KMS-11 (cell line): ENCODE measurements around the gene EVL.

ENCODE experiments used
- H2AFZ ChIP-seq: fragments of 200-600 bp; sonication (generic); 2 replicates; pipeline ENCODE4 v1.6.1; 2016; ENCODE audit warnings: antibody characterized with exemption, mixed run types, low read depth
- H3K27ac ChIP-seq: fragments of 200-600 bp; sonication (generic); 2 replicates; pipeline ENCODE4 v1.6.1; 2016; ENCODE audit warnings: mild to moderate bottlenecking, mixed run types
- H3K27me3 ChIP-seq: fragments of 200-600 bp; sonication (generic); 2 replicates; pipeline ENCODE4 v1.6.1; 2017; ENCODE audit warnings: mild to moderate bottlenecking, low read depth, mixed run types, moderate library complexity; ENCODE audit not compliant: insufficient read depth
- H3K36me3 ChIP-seq: fragments of 200-600 bp; sonication (generic); 2 replicates; pipeline ENCODE4 v1.6.1; 2017; ENCODE audit warnings: mild to moderate bottlenecking, mixed run types; ENCODE audit not compliant: insufficient read depth
- H3K4me1 ChIP-seq: fragments of 200-600 bp; sonication (generic); 2 replicates; pipeline ENCODE4 v1.6.1; 2016; ENCODE audit warnings: mild to moderate bottlenecking, low read depth, mixed run types; ENCODE audit not compliant: poor library complexity, severe bottlenecking
- H3K4me2 ChIP-seq: fragments of 200-600 bp; sonication (generic); 2 replicates; pipeline ENCODE4 v1.7.0; 2016; ENCODE audit warnings: mild to moderate bottlenecking, mixed run types
- H3K4me3 ChIP-seq: fragments of 200-600 bp; sonication (generic); IDR thresholded peaks from 2 replicates; pipeline ENCODE4 v1.6.1; 2017; ENCODE audit warnings: low read depth, low read length, mixed read lengths; ENCODE audit not compliant: insufficient read depth
- H3K79me2 ChIP-seq: fragments of 200-600 bp; sonication (generic); 2 replicates; pipeline ENCODE4 v1.6.1; 2016; ENCODE audit warnings: low read depth, mixed run types; ENCODE audit not compliant: insufficient read depth
- H3K9ac ChIP-seq: fragments of 200-600 bp; sonication (generic); 2 replicates; pipeline ENCODE4 v1.6.1; 2016; ENCODE audit warnings: mild to moderate bottlenecking, mixed run types
- H4K20me1 ChIP-seq: fragments of 200-600 bp; sonication (generic); 2 replicates; pipeline ENCODE4 v1.6.1; 2016; ENCODE audit warnings: mild to moderate bottlenecking, mixed run types; ENCODE audit not compliant: insufficient read depth
- TF ChIP-seq, protein P1 (sequence below): fragments of 200-600 bp; sonication (generic); conservative IDR thresholded peaks from 2 replicates; pipeline ENCODE4 v1.6.1; 2017; ENCODE audit warnings: low read depth, mild to moderate bottlenecking, antibody characterized with exemption, low read length, moderate library complexity, mixed read lengths

Gene EVL

DNA sequence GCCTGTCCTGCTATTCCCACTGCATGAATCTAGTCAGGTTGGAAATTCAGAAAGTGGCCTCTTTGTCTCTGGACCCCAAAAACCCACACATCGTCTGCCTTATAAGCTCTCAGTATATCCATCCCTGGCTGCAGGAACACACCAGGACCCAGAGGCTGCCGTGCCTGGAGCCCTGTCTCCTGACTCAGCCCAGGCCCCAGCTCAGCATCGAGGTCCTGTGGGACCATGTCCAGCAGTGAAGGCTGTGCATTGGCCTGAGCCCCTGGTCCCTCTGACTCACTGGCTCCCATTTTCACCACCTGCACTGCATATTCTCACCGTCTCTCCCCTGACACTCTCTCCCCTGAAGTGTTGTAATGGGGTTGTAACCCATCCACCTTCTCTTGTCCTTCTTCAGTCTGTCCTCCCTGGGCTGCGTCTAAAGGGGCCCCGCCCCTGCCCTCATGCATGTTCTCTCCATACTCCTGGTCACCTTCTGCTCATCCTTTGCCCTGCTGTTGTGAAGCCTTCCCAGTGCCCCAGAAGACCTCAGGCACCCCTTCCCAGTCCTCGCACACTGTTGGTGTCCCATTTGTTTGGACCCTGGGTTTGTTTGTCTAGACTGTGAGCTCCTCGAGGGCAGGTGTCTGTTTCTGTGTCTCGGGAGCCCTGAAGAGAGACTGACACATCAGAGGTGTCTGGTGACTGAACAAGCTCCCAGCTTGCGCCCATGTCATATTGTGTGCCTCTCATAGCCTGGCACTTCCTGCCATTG, 43.8 kb downstream of the EVL start:
- H3K27ac ChIP-seq, result no peak overlapping the region
- TF ChIP-seq, protein P1, sequence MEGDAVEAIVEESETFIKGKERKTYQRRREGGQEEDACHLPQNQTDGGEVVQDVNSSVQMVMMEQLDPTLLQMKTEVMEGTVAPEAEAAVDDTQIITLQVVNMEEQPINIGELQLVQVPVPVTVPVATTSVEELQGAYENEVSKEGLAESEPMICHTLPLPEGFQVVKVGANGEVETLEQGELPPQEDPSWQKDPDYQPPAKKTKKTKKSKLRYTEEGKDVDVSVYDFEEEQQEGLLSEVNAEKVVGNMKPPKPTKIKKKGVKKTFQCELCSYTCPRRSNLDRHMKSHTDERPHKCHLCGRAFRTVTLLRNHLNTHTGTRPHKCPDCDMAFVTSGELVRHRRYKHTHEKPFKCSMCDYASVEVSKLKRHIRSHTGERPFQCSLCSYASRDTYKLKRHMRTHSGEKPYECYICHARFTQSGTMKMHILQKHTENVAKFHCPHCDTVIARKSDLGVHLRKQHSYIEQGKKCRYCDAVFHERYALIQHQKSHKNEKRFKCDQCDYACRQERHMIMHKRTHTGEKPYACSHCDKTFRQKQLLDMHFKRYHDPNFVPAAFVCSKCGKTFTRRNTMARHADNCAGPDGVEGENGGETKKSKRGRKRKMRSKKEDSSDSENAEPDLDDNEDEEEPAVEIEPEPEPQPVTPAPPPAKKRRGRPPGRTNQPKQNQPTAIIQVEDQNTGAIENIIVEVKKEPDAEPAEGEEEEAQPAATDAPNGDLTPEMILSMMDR, result no peak
- no peak overlapping the region for H3K4me2 ChIP-seq
- peaks cover 6% of the 10 kb centered on the region for H3K4me1 ChIP-seq
- H3K9ac ChIP-seq, result no peak overlapping the region
- no peak overlapping the region for H3K4me3 ChIP-seq
- no peak overlapping the region for H2AFZ ChIP-seq
- no peaks in the 10 kb centered on the region for H3K27me3 ChIP-seq
- no peaks in the 10 kb centered on the region for H4K20me1 ChIP-seq
- H3K36me3 ChIP-seq, result no peaks in the 10 kb centered on the region
- no peaks in the 10 kb centered on the region for H3K79me2 ChIP-seq

GRCh38 chr14:100109594-100109955, 44.4 kb downstream of the EVL start:
- H4K20me1 ChIP-seq, result no peaks in the 10 kb centered on the region
- no peak overlapping the region for H3K4me2 ChIP-seq
- no peak overlapping the region for H3K4me3 ChIP-seq
- no peak overlapping the region for H3K9ac ChIP-seq
- H3K79me2 ChIP-seq, result no peaks in the 10 kb centered on the region
- H3K4me1 ChIP-seq, result peaks cover 6% of the 10 kb centered on the region
- H3K36me3 ChIP-seq, result no peaks in the 10 kb centered on the region
- no peak overlapping the region for H2AFZ ChIP-seq
- no peak overlapping the region for H3K27ac ChIP-seq
- TF ChIP-seq, protein P1, result no peak
- no peaks in the 10 kb centered on the region for H3K27me3 ChIP-seq

GRCh38 chr14:100110816-100111215, 45.6 kb downstream of the EVL start:
- TF ChIP-seq, protein P1, result no peak
- Histone ChIP-seq H3K36me3 (no peaks in the 10 kb centered on the region), H2AFZ (no peak overlapping the region)

GRCh38 chr14:100111931-100112704, 46.9 kb downstream of the EVL start:
- Histone ChIP-seq H3K79me2 (no peaks in the 10 kb centered on the region), H3K4me1 (peaks cover 6% of the 10 kb centered on the region), H3K36me3 (no peaks in the 10 kb centered on the region), H2AFZ (no peak overlapping the region), H3K4me2 (no peak overlapping the region), H3K27me3 (no peaks in the 10 kb centered on the region), H3K27ac (no peak overlapping the region), H3K4me3 (no peak overlapping the region), H4K20me1 (no peaks in the 10 kb centered on the region), H3K9ac (no peak overlapping the region)
- TF ChIP-seq, protein P1, result no peak

More at GRCh38 chr14:100110816-100111215, 45.6 kb downstream of the EVL start:
- no peaks in the 10 kb centered on the region for H3K27me3 ChIP-seq
- H3K4me2 ChIP-seq, result no peak overlapping the region
- H3K9ac ChIP-seq, result no peak overlapping the region
- H3K4me1 ChIP-seq, result peaks cover 6% of the 10 kb centered on the region
- no peaks in the 10 kb centered on the region for H4K20me1 ChIP-seq
- H3K27ac ChIP-seq, result no peak overlapping the region
- H3K4me3 ChIP-seq, result no peak overlapping the region
- H3K79me2 ChIP-seq, result no peaks in the 10 kb centered on the region
